GM10248 (cell line): ENCODE results near the gene TBC1D30.

ENCODE experiments used
- CTCF ChIA-PET: fragments of 300-600 bp; sonication (Branson Sonifier 250); formaldehyde crosslinking; extraction: SDS; loops from one replicate; lab custom pipeline; 2021; ENCODE audit warnings: antibody characterized with exemption; lab: Yijun Ruan, JAX
- POLR2A ChIA-PET: fragments of 350-650 bp; sonication (Branson Sonifier 250); formaldehyde crosslinking; extraction: SDS; loops from one replicate; lab custom pipeline; 2020; ENCODE audit warnings: antibody characterized with exemption; lab: Yijun Ruan, JAX
- DNase-seq: peaks from one replicate; pipeline ENCODE4 v3.0.0; 2012; ENCODE audit errors: extremely low spot score
- CTCF ChIP-seq: IDR thresholded peaks from 2 replicates; pipeline ENCODE4 v1.5.1; 2012; ENCODE audit warnings: mild to moderate bottlenecking, low read depth; ENCODE audit errors: extremely low read depth, missing control alignments, control extremely low read depth

TBC1D30 gene

GRCh38 chr12:64911912-64912311 lies 87.5 kb downstream of the TBC1D30 start:
- POLR2A ChIA-PET: no interaction called here
- no peak for DNase-seq
- CTCF ChIA-PET: interaction anchor here (0.7 kb wide), 1 partner anchor 10 kb away, joined by 3 read pairs; no protein-coding TSS in a partner anchor

GRCh38 chr12:64912516-64913255 lies 88.2 kb downstream of the TBC1D30 start:
- CTCF ChIA-PET: interaction anchor here (0.7 kb wide), 1 partner anchor 11 kb away, joined by 3 read pairs; no protein-coding TSS in a partner anchor
- no peak for TF ChIP-seq CTCF
- DNase-seq: no peak
- POLR2A ChIA-PET: no interaction called here

More at GRCh38 chr12:64911912-64912311, 87.5 kb downstream of the TBC1D30 start:
- no peak for TF ChIP-seq CTCF

GRCh38 chr12:64915242-64915641 lies 90.8 kb downstream of the TBC1D30 start:
- ChIA-PET POLR2A (no interaction called here), CTCF (interaction anchor here (0.9 to 3.2 kb wide), 6 partner anchors 9 to 192 kb away, joined by 3 to 23 read pairs (median 4); no protein-coding TSS in a partner anchor)

GRCh38 chr12:64916411-64917261 lies 92.2 kb downstream of the TBC1D30 start:
- POLR2A ChIA-PET: no interaction called here
- TF ChIP-seq CTCF: no peak
- CTCF ChIA-PET: interaction anchor here (0.9 to 3.2 kb wide), 8 partner anchors 10 to 191 kb away, joined by 3 to 23 read pairs (median 3); no protein-coding TSS in a partner anchor
- no peak for DNase-seq

More at GRCh38 chr12:64915242-64915641, 90.8 kb downstream of the TBC1D30 start:
- TF ChIP-seq CTCF: no peak
- no peak for DNase-seq

- DNase-seq: no peak
- CTCF ChIA-PET: interaction anchor here (1.0 to 3.2 kb wide), 2 partner anchors 10 kb away, joined by 3 to 23 read pairs; no protein-coding TSS in a partner anchor
- POLR2A ChIA-PET: no interaction called here
- no peak for TF ChIP-seq CTCF
These were observed 93.9 kb downstream of the TBC1D30 start for GRCh38 chr12:64918344-64918743.

GRCh38 chr12:64918801-64919200 lies 94.4 kb downstream of the TBC1D30 start:
- ChIA-PET POLR2A (no interaction called here), CTCF (interaction anchor here (1.0 kb wide), 1 partner anchor 10 kb away, joined by 3 read pairs; no protein-coding TSS in a partner anchor)
- TF ChIP-seq CTCF: no peak

More at GRCh38 chr12:64918801-64919200, 94.4 kb downstream of the TBC1D30 start:
- no peak for DNase-seq
